Erythroblast (primary cell): Measurements from ENCODE around the gene CHID1.

ENCODE experiments used
- GATA1 ChIP-seq: IDR thresholded peaks from 2 replicates; pipeline ENCODE4 v1.6.1; 2011; ENCODE audit warnings: low read depth, mild to moderate bottlenecking, control low read depth, low read length, moderate library complexity
- POLR2A ChIP-seq: IDR thresholded peaks from 2 replicates; pipeline ENCODE4 v1.6.1; 2011; ENCODE audit warnings: mild to moderate bottlenecking, low read length

GRCh38 chr11:959027-959426 is 48.4 kb upstream of the CHID1 start:
- TF ChIP-seq POLR2A: no peak
- TF ChIP-seq GATA1: no peak
